Measurements from ENCODE around the gene SCUBE1.

The SCUBE1 gene

DNA sequence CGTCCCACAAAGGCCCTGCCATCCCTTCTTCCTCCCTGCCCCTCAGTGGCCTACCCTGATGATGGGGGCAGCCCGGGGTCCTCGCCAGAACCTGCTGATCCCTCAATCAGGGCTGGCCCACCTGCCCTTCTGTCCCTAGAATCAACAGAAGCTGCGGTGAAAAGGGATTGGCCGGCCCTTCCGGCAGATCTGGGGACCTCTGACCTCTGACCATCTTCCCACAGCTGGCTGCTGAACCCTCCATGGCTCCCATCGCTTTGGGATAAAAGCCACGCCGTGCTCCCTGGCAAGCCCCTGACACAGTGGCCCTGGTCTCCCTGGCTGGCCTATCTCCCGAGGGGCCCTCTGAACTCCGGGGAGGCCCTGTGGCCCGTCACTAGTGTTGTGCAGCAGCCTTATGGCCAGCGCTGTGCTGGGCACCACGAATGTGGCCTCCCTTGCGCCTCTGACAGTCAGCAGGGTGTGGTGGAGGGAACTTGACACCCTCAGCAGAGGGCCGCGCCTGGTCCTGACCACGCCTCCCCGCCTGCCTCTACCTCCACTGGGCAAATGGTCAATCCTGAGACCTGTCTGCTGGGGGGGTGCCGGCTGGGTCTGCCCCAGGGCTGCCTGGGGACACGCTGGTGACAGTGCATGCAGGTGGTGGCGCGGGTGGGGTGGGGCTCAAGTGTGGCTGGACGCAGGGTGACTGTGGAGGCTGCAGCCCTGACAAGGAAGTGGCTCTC is 98.2 kb downstream of the SCUBE1 start:
- Histone ChIP-seq H3K9ac (no peak overlapping the region), H3K4me2 (ENCODE audit: low read length) (no peak overlapping the region), H3K4me3 (ENCODE audit: low read depth, low read length) (no peak overlapping the region), H3K79me2 (no peaks in the 10 kb centered on the region), H3K27me3 (ENCODE audit: control insufficient read depth, insufficient read depth, low read length) (no peaks in the 10 kb centered on the region), H3K27ac (no peak overlapping the region), H3K36me3 (ENCODE audit: control insufficient read depth, insufficient read depth, low read length) (no peaks in the 10 kb centered on the region), H2AFZ (no peak overlapping the region), H3K4me1 (no peaks in the 10 kb centered on the region), H3K9me3 (ENCODE audit: control insufficient read depth, low read length) (no peaks in the 10 kb centered on the region)
- TF ChIP-seq, protein P1, sequence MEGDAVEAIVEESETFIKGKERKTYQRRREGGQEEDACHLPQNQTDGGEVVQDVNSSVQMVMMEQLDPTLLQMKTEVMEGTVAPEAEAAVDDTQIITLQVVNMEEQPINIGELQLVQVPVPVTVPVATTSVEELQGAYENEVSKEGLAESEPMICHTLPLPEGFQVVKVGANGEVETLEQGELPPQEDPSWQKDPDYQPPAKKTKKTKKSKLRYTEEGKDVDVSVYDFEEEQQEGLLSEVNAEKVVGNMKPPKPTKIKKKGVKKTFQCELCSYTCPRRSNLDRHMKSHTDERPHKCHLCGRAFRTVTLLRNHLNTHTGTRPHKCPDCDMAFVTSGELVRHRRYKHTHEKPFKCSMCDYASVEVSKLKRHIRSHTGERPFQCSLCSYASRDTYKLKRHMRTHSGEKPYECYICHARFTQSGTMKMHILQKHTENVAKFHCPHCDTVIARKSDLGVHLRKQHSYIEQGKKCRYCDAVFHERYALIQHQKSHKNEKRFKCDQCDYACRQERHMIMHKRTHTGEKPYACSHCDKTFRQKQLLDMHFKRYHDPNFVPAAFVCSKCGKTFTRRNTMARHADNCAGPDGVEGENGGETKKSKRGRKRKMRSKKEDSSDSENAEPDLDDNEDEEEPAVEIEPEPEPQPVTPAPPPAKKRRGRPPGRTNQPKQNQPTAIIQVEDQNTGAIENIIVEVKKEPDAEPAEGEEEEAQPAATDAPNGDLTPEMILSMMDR (IDR thresholded peaks at IDR 0.05) = no peak

DNA sequence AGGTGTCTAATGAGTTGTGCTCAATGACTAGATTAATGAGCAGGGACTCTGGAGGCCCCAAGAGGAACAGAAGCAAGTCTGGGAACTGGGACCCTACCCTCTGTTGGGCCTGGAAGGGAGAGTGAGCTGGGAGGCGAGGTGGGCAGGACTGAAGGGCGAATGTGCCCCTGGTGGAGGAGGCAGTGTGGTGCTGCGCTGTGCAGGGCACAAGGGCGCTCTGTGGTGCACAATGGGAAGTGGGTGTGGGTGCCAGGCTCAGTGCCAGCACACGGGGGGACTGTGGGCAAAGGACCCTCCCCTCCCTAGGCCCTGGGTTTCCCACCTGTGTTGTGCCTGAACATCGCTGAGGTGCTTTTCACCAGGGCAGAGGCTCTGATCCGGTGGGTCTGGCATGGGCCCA is 98.8 kb downstream of the SCUBE1 start:
- Histone ChIP-seq H3K36me3 (ENCODE audit: control insufficient read depth, insufficient read depth, low read length) (no peaks in the 10 kb centered on the region), H3K27me3 (ENCODE audit: control insufficient read depth, insufficient read depth, low read length) (no peaks in the 10 kb centered on the region), H3K9me3 (ENCODE audit: control insufficient read depth, low read length) (no peaks in the 10 kb centered on the region), H3K4me2 (ENCODE audit: low read length) (no peak overlapping the region), H3K9ac (no peak overlapping the region), H3K4me3 (ENCODE audit: low read depth, low read length) (no peak overlapping the region), H3K79me2 (no peaks in the 10 kb centered on the region), H2AFZ (no peak overlapping the region), H3K4me1 (no peaks in the 10 kb centered on the region), H3K27ac (no peak overlapping the region)
- TF ChIP-seq, protein P1 (IDR thresholded peaks at IDR 0.05) = no peak

DNA sequence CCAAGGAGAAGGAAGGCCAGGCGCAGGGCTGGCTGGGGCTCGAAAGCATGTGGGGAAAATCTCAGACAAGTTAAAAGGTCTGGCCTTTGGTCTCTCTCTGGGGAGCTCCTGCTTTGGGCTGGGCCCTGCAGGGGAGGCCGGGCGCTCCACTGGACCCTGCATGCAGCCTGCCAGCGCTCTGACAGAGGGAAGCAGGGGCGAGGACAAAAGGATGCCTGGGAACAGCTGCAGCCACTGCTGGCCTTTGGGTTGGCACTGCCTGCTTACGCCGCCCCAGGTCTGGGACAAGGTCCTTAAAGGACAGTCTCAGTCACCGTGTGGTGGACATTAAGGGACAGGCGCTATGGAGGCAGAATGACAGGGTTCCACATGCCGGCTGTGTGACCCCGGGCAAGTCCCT is 99.8 kb downstream of the SCUBE1 start:
- Histone ChIP-seq H3K4me3 (ENCODE audit: low read depth, low read length) (no peak overlapping the region), H3K4me1 (no peaks in the 10 kb centered on the region), H3K9me3 (ENCODE audit: control insufficient read depth, low read length) (no peaks in the 10 kb centered on the region), H3K9ac (no peak overlapping the region), H2AFZ (no peak overlapping the region), H3K27me3 (ENCODE audit: control insufficient read depth, insufficient read depth, low read length) (no peaks in the 10 kb centered on the region), H3K36me3 (ENCODE audit: control insufficient read depth, insufficient read depth, low read length) (no peaks in the 10 kb centered on the region), H3K4me2 (ENCODE audit: low read length) (no peak overlapping the region), H3K79me2 (no peaks in the 10 kb centered on the region), H3K27ac (no peak overlapping the region)
- TF ChIP-seq, protein P1 (IDR thresholded peaks at IDR 0.05) = no peak

DNA sequence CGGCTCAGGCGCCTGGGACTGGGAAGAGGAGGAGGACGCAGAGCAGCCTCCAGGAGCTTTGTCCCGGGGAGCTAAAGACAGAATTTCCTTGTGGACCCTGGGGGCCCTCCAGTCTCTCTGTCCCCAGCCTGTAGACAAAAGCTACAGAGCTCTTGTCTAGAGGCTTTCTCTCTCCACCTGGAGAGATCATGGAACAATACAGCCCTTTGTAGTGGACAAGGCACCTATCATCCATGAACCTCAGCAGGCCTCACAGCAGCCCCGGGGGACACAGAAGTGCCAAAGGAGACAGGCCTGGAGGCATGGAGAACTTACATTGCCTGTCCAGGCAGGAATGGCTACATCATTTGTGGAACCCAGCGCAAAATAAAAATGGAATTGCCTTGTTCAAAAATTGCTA is 100.5 kb downstream of the SCUBE1 start:
- H3K9me3 ChIP-seq (ENCODE audit: control insufficient read depth, low read length) = no peaks in the 10 kb centered on the region
- TF ChIP-seq, protein P1 (IDR thresholded peaks at IDR 0.05) = no peak
- H3K27ac ChIP-seq = no peak overlapping the region
- H3K36me3 ChIP-seq (ENCODE audit: control insufficient read depth, insufficient read depth, low read length) = no peaks in the 10 kb centered on the region
- no peaks in the 10 kb centered on the region for H3K4me1 ChIP-seq
- H3K9ac ChIP-seq = no peak overlapping the region
- H2AFZ ChIP-seq = no peak overlapping the region
- H3K27me3 ChIP-seq (ENCODE audit: control insufficient read depth, insufficient read depth, low read length) = no peaks in the 10 kb centered on the region
- no peak overlapping the region for H3K4me2 ChIP-seq (ENCODE audit: low read length)
- no peaks in the 10 kb centered on the region for H3K79me2 ChIP-seq
- H3K4me3 ChIP-seq (ENCODE audit: low read depth, low read length) = no peak overlapping the region
